Germinal center (tissue), 1 donor: ENCODE data around the gene KASH5.

Experiments used
- DNase-seq: peaks from one replicate; pipeline ENCODE4 v3.0.0; 2012; ENCODE audit warnings: mixed read lengths, low spot score

KASH5 gene

GRCh38 chr19:49395581-49396407, 7.7 kb downstream of the KASH5 start:
- no peak for DNase-seq

- DNase-seq = no peak
These were observed 8.9 kb downstream of the KASH5 start for GRCh38 chr19:49396738-49397505.

- no peak for DNase-seq
These were observed 10.1 kb downstream of the KASH5 start for GRCh38 chr19:49398001-49398615.

GRCh38 chr19:49398931-49399330, 10.9 kb downstream of the KASH5 start:
- DNase-seq = no peak

- no peak for DNase-seq
These were observed 12.0 kb downstream of the KASH5 start for GRCh38 chr19:49400029-49400428.

- DNase-seq = peak; percentile 51
These were observed 15.5 kb downstream of the KASH5 start for GRCh38 chr19:49403404-49404187.

GRCh38 chr19:49407079-49407478, 19.0 kb downstream of the KASH5 start:
- DNase-seq = no peak

GRCh38 chr19:49407482-49408015, 19.5 kb downstream of the KASH5 start:
- DNase-seq = no peak

- no peak for DNase-seq
These were observed 20.9 kb downstream of the KASH5 start for GRCh38 chr19:49408816-49409440.

GRCh38 chr19:49409441-49410029, 21.5 kb downstream of the KASH5 start:
- peak; percentile 52 for DNase-seq

GRCh38 chr19:49411681-49412326, 23.8 kb downstream of the KASH5 start:
- DNase-seq = no peak

GRCh38 chr19:49413348-49413747, 25.3 kb downstream of the KASH5 start:
- DNase-seq = no peak

- DNase-seq = no peak
These were observed 26.2 kb downstream of the KASH5 start for GRCh38 chr19:49414256-49414655.

- DNase-seq = peak; percentile 52
These were observed 27.2 kb downstream of the KASH5 start for GRCh38 chr19:49415102-49415809.

GRCh38 chr19:49415810-49416200, 27.8 kb downstream of the KASH5 start:
- no peak for DNase-seq

GRCh38 chr19:49417088-49417487, 29.0 kb downstream of the KASH5 start:
- DNase-seq = no peak

GRCh38 chr19:49418511-49418910, 30.5 kb downstream of the KASH5 start:
- DNase-seq = no peak

GRCh38 chr19:49419173-49419572, 31.1 kb downstream of the KASH5 start:
- no peak for DNase-seq

GRCh38 chr19:49420227-49420626, 32.2 kb downstream of the KASH5 start:
- DNase-seq = no peak
